Cardiac septum (tissue), 1 donor: Measurements from ENCODE around the gene KLF6. TPM values are rescaled to one million over a fixed set of nuclear protein-coding genes. Genes with fewer than 3 reads are reported as not detected.

Experiments
- DNase-seq: peaks from one replicate; pipeline ENCODE4 v3.0.0-alpha.2; 2020; ENCODE audit warnings: low spot score
- intact Hi-C: fragments of 100-400 bp; cut with DNase I; formaldehyde crosslinking; loops from one replicate; pipeline ENCODE4 v1.14.0; 2022
- total RNA-seq: library from RNA; stranded (reverse); fragmentation: NEBNext Ultra II Directional; extraction: Animal tissue kit (Norgen Biotek cat#: 25700); gene quantifications from one replicate; pipeline ENCODE4 v1.2.1, GENCODE V29; 2021
- donor health status: DM: no; HTN: no; CAD: no.

Gene KLF6
- total RNA-seq, 1 donor from 2014 or later: 83.1 TPM

DNA sequence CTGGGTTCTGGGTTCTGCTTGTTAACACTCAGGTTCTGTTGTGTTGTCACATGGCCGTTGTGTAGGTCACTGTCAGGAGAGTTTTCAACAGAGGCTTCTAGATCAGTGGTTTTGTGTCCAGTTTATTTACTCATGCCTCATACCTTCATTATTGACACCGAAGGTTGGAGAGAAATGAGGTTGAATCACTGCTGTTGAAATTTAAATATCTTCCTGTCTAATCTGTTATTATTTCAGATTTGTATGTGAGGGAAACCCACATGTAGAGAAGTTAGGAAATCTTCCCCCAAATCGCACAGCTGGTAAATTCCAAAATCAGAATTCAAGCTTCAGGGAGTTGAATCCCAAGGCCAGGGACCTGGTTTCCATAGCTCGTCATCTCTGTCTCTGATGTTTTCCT is 28.3 kb upstream of the KLF6 start:
- intact Hi-C loops: no loop called here
- DNase-seq: no peak

DNA sequence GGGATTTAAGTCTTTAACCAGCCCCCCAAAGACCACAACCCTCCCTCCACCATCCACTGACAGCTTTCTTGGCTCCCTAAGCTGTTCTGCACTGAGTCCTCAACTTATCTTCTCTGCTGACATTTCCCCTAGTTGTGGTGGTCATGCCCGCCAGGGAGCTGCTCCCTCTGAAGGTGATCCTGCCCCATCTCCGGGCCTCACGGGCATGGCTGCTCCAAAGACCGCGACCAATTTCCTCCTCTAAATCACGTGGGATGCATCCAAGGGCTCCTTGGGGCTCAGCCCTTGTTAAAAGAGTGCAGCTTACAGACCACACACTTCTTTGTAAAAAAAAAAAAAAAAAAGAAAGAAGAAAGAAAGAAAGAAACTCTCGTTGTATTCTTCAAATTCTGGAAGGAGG is 27.1 kb upstream of the KLF6 start:
- no peak for DNase-seq
- intact Hi-C loops: no loop called here

DNA sequence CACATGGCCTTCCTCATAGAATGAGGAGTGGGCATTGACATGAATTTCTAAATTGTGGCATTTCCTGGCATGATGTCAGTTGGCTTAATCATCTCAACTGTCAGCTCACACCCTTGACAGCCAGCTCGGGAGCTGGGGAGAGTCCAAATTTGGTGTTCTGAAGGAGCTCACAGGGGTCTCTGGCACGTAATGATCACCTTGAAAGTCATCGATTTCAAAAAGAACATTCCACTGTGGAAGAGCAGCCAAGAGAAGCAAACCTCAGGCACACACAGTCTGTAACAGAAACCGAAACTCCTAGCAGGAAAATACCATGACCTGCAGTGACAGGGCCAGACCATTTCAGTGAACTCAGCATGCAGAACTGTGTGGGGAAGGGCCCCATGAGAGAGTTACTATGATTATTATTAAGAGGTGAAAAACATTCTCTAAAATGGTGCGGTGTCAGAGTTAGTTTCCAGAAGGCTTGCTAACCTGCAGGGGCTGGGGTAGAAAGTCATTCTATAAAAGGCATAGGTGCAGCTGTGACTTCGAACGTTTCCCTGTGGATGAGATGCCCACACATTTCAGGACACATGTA is 26.4 kb upstream of the KLF6 start:
- intact Hi-C loops: no loop called here
- DNase-seq: no peak

DNA sequence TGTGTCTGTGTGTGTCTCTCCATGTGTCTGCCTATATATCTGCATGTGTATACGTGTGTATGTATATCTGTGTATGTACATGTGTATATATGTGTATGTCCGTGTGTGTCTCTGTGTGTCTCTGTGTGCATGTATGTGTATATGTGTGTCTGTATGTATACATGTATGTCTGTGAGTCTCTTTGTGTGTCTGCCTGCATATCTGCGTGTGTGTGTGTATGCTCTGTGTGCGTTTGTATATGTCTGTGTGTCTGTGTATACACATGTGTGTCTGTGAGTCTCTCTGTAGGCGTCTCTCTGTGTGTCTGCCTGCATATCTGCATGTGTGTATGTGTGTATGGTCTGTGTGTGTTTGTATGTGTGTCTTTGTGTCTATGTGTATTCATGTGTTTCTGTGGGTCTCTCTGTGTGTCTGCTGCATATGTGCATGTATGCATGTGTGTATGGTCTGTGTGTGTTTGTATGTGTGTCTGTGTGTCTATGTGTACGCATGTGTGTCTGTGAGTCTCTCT is 23.7 kb upstream of the KLF6 start:
- DNase-seq: no peak
- intact Hi-C loops: loop anchor here (5.0 kb wide), 1 partner anchor 434 kb away; no protein-coding TSS in a partner anchor

DNA sequence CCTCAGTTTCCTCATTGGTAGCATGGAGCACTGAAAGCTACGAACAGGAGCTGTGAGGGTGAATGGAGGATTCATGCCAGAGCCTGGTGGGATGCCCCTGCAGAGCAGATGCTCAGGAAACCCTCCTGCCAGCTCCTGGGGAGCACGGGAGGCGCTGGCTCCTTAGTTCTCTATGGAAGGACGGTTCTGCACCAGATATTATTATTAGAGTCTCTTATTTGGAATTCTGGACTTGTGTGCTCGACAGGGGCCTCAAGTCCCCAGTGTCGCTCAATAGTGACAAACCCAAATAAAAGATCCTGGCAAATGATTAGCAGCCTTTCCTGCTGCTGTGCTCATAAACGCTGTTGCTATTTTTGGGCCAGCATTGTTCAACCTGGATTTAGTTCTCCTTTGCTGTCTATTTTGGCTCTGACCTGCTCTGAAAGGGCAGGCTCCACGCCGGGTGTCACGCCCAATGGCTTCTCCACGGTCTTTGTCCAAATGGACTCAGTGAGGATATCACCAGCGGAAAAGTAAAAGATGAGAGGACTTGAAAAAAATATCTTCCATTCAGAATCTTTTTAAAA is 23.0 kb upstream of the KLF6 start:
- intact Hi-C loops: loop anchor here (5.0 kb wide), 1 partner anchor 434 kb away; no protein-coding TSS in a partner anchor
- DNase-seq: no peak

DNA sequence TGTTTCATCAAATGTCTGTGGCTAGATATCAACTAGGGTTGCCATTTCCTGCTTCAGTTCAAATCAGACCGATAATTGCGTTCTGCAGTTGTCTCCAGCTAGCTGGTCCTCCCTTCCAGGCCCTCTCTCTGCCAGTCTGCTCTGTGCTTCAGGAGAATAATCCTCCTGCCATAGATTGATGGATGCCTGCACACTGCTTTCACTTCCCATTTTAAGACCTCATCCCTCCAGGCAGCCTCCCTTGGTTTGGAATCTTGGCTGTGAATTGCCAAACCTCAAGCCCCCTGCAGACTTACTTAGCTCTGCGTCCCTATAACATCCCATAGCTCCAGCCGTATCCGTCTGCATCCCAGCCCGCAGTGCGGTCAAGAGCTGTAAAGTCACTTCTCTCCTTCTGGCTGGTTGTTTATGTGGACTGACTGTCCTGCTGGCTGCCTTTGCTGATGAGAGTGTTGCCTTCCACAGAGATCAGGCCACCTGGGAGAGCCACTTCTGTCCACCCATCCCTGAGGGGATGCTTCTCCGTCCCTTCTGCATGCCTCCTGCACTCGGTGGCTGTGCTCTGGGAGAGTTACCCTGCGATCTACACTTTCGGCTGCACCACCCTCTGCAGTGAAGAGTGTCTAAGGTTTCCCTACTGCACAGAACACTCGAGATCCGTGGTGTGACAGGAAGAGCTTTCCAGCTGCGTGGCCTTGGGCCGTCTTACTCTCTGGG is 22.4 kb upstream of the KLF6 start:
- intact Hi-C loops: loop anchor here (5.0 kb wide), 1 partner anchor 435 kb away; no protein-coding TSS in a partner anchor
- no peak for DNase-seq

DNA sequence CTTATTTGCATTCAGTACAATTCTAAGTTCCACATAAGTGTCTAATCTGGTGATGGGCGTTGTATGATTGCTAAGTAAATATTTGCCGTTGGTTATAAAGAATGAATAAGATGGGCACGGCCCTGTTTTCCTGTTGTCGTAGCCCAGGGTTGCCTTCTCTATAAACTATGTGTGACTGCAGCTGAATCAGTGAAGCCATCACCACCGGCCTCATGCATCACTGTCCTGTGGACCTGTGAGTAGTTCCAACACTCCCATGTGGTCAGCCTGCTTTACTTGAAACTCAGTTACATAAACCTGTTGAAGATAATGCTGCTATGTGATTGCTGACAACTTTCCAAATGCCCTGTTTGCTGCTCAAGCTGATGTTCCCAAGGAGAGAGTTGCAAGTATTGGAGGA is 21.6 kb upstream of the KLF6 start:
- intact Hi-C loops: loop anchor here (1.0 to 5.0 kb wide), 2 partner anchors 20 to 436 kb away; no protein-coding TSS in a partner anchor

DNA sequence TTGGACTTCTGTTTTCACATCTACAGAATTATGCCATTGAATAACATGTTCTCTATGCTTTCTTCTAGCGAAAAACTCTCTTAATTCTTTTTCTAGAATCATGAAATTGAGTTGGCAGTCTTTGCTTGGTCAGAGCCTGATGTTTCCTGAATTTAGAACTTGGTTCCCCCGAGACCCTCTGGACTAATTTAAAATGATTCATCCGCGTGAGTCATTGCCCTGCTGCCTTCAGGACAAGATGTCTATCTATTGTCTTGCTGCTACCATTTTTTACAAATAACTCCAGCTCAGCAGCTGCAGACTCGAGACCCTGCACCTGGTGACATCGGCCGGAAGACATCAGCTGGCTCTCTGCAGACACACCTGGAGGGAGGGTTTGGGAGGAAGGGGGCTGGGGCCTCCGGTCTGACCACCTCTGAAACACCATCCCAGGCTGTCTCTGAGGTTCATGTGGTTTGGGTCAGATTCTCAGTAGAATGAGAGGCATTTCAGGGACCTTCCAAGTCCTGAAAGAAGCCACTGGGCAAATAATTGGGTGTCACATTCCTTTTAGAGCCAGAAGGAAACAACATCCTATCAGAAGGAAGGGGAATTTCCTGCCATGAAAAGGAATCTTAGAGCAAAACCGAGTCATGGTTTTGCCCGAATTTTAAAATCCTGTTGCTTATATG is 20.9 kb upstream of the KLF6 start:
- DNase-seq: no peak
- intact Hi-C loops: loop anchor here (1.0 to 5.0 kb wide), 2 partner anchors 20 to 436 kb away; no protein-coding TSS in a partner anchor

More for the DNA sequence above, 21.6 kb upstream of the KLF6 start:
- DNase-seq: no peak

DNA sequence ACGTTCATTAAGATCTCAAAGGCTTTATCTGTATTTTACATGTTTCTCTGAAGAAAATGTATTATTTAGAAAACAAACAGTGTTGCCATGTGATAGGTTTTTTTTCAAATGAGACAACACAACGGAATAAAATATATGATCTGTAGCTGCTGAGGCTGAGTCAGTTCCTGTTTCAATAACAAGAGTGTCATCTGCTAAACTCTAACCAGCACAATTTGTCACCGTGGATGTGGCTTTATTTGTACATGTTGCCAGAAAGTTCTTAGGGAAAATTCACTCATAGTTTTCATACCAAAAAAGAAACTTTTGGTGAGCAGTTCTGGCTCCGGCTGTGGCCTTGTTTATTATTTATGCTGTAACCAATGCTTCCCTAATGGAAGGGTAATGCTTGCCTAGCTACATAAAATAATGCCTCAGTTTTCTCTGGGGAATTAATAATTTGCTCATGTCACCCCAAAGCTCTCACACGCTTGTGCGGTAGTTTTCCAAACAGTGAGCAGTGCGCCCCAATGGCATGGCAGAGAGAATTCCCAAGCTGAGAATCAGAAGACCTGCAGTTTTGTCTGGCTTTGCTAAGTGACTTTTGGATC is 20.3 kb upstream of the KLF6 start:
- intact Hi-C loops: loop anchor here (5.0 kb wide), 1 partner anchor 437 kb away; no protein-coding TSS in a partner anchor
- DNase-seq: no peak

DNA sequence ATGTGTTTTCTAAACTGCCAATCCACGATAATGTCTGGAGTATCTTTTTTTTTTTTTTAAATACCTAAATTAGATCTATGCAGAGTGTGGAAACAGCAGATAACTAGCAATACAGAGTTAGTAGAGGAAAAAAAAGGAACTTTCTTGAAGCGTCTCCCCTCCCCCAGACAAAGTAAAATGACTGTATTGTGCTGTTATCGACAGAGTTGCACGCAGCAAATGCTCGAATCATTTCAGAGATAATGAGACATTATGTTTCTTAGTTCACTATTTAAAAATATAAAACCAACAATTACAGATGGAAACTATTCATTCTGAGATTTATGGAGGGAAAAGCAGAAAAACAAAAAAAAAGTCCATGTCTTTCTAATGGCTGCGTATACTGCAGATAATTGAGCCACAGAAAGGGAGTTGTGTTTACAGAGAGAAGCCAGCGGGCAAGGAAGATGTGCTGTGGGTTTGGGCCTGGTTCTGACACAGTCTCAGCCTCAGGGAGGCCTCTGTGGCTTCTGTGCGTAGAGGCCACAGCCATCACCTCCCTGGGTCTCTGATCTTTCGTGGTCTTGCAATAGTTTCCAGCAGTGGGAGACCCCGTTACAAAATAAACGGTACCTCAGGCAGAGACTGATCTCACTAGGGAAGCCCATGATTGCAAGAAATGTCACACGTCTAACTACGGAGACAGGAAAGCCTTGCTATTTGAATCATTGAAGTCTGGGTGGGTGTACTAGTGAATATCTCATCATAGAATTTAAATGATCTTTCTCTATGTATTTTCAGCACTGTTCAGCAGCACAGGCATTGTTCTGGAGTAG is 19.1 kb upstream of the KLF6 start:
- no peak for DNase-seq
- intact Hi-C loops: loop anchor here (5.0 kb wide), 1 partner anchor 858 kb away; no protein-coding TSS in a partner anchor

DNA sequence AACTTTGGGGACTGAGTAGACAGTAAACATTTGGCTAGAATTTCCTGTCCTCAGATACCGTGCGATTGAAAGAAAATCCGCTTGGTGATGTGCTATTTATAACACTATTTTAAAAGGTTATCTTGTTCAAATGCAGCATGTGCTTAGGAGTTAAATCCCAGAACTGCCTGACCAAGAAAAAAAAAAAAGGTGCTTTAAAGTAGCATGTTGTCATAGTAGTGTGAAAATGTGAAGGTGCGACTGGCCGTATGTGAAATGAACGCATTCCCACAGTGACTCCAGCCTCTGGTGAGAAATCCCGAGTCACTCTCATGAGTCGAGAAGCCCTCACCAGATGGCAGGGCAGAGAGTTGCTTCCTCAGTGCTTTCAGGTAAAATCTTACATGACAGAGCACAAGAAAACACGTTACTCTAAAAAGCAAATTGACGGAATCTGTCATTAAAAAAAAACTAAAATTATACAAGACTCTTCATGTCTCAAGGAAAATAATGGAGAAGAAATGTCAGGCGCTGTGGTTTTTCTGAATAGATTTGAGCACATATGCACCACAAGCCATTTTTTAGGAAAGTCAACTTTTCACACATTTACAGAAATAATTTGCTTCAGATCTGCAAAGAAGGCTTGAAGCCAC is 18.4 kb upstream of the KLF6 start:
- intact Hi-C loops: loop anchor here (5.0 kb wide), 1 partner anchor 859 kb away; no protein-coding TSS in a partner anchor
- DNase-seq: no peak

DNA sequence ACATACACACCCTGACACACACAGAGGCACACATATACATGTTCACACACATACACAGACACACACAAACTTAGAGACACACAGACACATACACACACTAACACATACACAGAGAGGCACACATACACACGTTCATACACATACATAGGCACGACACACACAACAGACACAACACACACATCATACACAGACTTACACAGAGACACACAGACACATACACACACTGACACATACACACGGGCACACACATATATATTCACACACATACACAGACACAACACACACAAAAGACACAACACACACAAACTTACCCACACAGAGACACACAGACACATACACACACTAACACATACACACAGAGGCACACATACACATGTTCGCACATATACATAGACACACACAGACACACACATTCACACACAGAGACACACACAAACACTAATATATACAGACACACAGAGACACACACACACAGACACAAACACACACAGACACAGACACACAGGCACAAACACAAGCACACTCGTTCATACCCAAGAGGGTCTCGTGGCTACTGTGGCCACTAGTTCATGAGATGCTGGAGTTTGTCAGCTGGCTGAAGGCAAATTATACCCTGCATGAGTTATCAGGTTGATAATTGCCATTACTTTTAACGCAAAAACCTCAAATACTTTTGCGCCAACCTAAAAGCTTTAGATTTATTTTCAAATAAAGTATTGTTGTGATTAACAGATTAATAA is 17.7 kb upstream of the KLF6 start:
- intact Hi-C loops: loop anchor here (5.0 kb wide), 1 partner anchor 860 kb away; no protein-coding TSS in a partner anchor
- no peak for DNase-seq

DNA sequence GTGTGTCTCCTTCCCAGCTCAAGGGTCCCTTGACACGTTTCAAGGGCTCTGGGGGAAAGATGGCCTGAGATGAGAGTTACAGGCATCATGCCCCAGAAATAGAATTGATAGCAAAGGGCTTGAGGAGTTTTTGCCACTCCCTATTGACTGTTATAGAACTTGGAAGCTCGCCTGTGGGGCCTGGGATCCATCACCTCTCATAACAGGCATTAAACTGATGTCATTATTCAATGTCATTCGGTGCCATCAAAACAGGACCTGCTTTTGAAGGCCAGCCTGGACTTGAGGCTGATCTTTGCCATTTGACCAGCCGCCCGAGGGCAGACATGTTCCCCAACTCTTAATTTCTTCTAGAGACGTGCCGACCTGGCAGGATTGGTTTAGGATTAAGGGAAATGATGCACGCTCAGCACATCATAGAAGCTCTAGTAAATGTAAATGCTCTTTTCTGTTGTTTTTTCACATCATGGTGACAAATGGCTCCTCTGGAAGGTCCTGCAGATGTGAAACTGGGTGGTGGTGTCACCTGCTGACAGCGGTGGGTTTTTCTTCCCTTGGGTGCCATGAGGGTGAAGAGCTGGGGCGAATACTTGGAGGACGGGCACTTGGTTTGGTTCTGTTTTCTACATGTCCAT is 16.7 kb upstream of the KLF6 start:
- intact Hi-C loops: loop anchor here (2.0 to 5.0 kb wide), 2 partner anchors 15 to 861 kb away; no protein-coding TSS in a partner anchor

DNA sequence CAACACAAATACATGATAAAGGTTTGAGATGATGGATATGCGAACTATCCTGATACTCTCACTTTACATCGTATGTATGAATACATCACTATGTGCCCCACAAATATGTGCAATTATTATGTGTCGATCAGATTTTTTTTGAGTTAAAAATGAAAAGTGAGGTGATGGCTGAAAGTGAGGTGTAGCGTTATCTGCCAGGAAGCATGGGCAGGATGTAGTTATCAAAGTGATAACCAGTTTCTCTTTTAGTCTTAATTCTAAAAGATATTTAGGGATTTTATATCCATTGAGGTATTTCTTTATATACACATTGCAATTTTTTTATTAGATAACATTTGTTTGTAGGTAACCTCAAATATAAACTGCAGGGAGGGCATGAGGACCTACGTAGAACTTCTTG is 15.6 kb upstream of the KLF6 start:
- no peak for DNase-seq
- intact Hi-C loops: loop anchor here (2.0 to 5.0 kb wide), 2 partner anchors 14 to 862 kb away; no protein-coding TSS in a partner anchor

More for the DNA sequence above, 16.7 kb upstream of the KLF6 start:
- DNase-seq: no peak

DNA sequence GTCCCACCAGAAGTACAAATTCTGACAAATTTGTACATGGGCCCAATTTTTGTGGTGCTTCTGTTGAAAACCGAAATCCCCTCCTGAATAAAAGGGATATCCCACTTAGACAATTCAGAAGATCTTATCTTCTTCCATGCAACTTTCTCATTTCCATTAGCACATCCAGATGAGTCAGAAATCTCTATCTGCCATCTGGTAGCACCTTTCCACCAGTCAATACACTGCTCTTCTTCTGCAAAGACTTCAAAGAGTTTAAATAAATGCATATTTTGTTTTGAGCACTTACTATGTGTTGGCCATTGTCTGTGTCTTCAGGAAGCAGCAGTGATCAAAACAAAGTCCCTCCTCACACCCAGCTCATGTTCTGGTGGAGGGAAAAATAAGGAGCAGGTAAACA is 12.7 kb upstream of the KLF6 start:
- intact Hi-C loops: no loop called here
- no peak for DNase-seq

DNA sequence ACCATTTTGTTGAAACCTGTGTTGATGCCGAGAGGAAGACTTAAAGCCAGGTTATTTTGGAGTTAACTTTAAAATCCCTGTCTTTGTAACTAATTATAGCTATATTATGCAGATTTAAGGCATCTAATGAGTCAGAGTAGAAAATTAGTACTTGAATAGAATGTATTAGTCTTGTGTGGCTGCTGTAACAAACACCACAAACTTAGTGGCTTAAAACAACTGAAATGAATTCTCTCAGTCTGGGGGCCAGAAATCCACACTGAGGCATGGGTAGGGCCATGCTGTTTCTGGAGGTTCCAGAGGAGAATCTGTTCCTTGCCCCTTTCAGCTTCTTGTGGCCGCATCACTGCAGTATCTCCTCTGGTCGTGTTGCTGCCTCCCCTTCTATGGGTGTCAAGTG is 8.5 kb upstream of the KLF6 start:
- intact Hi-C loops: loop anchor here (5.0 kb wide), 1 partner anchor 704 kb away; no protein-coding TSS in a partner anchor
- no peak for DNase-seq
